LNCaP clone FGC (cell line): ENCODE measurements around the gene TMEM269.
"Not testable (repeated sequence)": the region's sequence is repeated elsewhere in the genome, so short reads cannot be mapped to it uniquely, and the experiment has no call there.

Experiments
- DNase-seq: peaks from one replicate; pipeline ENCODE4 v3.0.0-alpha.2; 2011; ENCODE audit warnings: low read depth
- H3K4me3 ChIP-seq: 2 replicates; pipeline ENCODE4 v1.5.1; 2011; ENCODE audit warnings: mild to moderate bottlenecking, low read depth, low read length, control low read depth
- TF ChIP-seq, protein P1 (sequence below): IDR thresholded peaks from 2 replicates; pipeline ENCODE4 v1.5.1; 2012; ENCODE audit warnings: mild to moderate bottlenecking; ENCODE audit not compliant: control insufficient read depth, insufficient read depth; ENCODE audit errors: extremely low read depth

Gene TMEM269

DNA sequence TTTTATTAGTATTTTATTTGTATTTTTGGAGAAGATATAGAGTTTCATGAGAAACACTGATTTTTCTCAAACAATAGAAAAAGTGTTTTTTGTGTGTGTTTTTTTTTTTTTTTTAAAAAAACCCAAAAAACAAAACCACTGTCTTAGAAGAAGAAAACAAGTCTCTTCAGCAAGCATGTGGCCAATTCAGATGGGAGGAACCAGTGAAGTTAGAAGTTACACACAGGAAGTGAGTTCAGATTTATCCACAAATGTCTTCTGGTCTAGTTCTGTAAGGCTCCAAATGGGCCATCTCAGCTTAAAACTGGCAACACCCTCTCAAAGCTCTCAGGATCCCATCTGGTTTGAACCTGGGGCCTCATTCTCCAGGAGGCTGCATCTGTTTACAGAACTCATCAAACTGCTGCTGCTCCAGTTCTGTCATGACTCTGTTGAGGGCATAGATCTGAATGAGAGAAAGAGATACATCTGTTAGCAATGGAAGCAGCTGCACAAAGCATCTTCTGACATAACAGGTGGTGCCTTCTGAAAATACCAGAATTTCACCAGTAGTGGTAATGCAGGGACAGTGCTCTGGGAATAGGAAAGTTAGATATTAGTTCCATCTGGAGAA, 22.4 kb downstream of the TMEM269 start:
- TF ChIP-seq, protein P1, sequence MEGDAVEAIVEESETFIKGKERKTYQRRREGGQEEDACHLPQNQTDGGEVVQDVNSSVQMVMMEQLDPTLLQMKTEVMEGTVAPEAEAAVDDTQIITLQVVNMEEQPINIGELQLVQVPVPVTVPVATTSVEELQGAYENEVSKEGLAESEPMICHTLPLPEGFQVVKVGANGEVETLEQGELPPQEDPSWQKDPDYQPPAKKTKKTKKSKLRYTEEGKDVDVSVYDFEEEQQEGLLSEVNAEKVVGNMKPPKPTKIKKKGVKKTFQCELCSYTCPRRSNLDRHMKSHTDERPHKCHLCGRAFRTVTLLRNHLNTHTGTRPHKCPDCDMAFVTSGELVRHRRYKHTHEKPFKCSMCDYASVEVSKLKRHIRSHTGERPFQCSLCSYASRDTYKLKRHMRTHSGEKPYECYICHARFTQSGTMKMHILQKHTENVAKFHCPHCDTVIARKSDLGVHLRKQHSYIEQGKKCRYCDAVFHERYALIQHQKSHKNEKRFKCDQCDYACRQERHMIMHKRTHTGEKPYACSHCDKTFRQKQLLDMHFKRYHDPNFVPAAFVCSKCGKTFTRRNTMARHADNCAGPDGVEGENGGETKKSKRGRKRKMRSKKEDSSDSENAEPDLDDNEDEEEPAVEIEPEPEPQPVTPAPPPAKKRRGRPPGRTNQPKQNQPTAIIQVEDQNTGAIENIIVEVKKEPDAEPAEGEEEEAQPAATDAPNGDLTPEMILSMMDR = no peak
- H3K4me3 ChIP-seq = no peak overlapping the region
- DNase-seq = no peak

DNA sequence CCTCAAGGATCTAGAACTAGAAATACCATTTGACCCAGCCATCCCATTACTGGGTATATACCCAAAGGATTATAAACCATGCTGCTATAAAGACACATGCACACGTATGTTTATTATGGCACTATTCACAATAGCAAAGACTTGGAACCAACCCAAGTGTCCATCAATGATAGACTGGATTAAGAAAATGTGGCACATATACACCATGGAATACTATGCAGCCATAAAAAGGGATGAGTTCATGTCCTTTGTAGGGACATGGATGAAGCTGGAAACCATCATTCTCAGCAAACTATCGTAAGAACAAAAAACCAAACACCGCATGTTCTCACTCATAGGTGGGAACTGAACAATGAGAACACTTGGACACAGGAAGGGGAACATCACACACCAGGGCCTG, 30.0 kb downstream of the TMEM269 start:
- not testable (repeated sequence) for DNase-seq

DNA sequence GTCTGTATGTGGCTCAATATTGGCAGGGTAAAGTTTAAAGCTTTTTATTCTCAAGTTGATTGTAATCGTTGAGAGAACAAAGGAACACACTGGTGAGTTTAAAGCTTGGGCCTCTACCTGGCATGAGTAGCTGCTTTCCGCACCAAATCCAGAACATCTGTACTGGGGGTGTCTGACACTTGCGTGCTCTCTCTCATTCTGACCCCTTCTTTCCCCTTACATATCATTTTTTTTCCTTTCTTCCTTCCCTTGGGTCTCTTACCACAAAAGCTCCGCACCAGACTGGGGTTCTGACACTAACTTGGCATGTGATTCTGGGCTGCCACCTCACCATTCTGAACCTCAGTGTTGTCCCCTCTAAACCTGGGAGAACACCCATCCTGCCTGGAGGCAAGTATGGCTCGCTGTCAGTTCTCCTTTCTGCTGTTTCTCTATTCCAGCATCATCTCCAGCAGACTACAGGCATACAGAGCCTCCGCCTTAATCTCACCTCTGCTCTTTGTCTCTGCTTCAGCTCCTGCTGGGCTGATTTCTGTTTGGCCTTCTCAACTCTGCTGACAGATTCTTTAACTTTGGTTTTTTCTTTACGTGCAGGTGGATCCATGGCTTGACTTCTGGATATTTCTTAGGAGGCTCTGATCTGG, 31.3 kb downstream of the TMEM269 start:
- TF ChIP-seq, protein P1 = no peak
- H3K4me3 ChIP-seq = peak overlapping the region; percentile 76
- no peak for DNase-seq

More for the DNA sequence above, 30.0 kb downstream of the TMEM269 start:
- not testable (repeated sequence) for H3K4me3 ChIP-seq

DNA sequence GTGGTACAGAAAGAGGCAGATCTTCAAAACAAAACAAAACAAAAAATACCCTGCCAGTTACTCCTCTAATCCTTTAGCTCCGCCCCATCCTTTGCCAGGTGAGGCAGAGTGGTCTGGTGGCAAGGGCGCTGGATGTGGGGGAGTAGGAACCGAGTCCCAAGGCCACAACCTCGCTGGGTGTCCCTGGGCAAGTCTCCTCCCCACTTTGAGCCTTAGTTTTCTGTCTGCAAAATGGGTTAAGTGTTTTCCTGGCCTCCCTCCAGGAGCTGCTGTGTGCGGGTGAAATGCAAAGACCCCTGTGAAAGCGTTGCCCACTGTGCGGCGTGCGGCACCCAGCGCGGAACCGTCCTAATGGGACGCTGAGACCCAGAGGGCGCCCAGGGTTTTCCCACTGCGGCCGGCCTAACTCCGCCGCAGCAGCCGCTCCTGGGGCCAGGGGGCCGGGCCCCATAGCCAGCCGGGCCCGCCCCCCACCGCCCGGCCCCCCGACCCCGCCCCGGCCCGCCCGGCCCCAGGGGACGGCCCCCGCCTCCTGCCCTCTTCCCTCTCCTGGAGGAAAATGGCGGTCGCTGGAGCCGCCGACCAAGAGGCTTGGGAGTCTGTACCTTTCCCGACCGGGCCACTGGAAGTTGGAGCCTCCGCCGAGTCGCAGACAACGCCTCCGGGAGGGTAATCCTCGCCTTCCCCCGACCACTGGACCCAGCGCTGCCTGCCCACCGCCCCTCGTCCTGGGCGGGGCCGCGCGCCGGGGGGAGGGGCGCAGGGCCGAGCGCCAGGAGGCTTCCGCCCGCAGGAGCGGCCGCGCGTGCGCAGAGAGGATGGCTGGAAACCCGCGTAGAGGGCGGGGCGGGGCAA, 32.0 kb downstream of the TMEM269 start, which contains the start of the genes ERMAP and SVBP:
TSS of gene ERMAP (plus strand) at position 538 of the 855 bp plus-strand sequence. CDS start 13,327 bp downstream, outside the sequence.
TSS of gene SVBP (minus strand) at position 813 of the 855 bp plus-strand sequence. CDS start 853 bp downstream, outside the sequence.
- peak within 1 kb of the TSS; percentile 76 for H3K4me3 ChIP-seq
- TF ChIP-seq, protein P1 = no peak
- no peak for DNase-seq

DNA sequence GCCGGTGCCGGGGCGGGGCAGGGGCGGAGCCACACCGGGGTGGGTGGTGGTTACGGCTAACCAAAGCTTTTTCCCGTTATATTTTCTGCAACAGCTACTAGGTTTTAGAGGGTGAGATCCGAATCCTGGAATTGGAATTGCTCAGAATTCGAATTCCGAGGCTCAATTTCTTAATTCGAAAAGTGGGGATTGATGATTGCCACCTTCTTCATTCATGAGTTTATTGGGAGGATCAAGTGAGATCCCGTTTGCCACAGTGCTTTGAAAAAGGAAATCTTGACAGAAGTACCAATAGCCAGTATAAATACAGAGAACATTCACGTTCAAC, 32.6 kb downstream of the TMEM269 start:
- peak overlapping the region; percentile 76 for H3K4me3 ChIP-seq
- no peak for DNase-seq
- TF ChIP-seq, protein P1 = no peak

DNA sequence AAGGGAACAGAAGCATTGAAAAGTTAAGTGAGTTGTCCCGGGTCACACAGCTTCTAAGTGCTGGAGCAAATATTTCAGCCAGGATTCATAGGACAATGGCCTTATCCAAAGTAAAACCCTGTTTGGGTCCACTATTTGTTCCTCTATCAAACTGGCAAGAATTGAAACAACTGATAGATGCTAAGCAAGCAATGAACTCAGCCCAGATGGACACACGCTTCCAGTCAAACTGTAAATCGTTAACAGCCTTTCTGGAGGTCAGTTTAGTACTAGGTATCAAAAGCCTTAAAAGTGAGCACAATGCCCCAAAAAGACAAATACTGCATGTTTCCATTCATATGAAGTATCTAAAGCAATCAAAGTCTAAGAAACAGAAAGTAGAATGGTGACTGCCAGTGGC, 33.2 kb downstream of the TMEM269 start:
- DNase-seq = no peak
- H3K4me3 ChIP-seq = no peak overlapping the region
- TF ChIP-seq, protein P1 = no peak

DNA sequence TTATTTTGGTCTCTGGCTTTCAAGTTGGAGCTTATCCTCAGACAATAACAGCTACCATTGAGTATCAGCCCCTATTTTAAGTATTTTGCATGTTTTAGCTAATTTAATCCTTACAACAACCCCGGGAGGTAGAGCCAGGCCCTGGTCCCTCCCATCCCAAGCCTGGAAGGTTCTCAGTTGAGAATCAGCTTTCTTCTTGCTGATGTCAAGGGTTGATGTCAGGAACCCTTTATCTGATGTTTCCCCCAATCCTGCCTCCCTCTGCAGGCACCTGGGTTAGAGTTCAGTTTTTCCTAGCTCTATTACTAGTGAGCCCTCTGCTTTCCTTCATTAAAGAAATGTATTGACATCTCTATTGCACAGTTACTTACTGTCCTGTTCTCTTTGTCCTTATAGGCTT, 36.0 kb downstream of the TMEM269 start:
- H3K4me3 ChIP-seq = no peak overlapping the region
- TF ChIP-seq, protein P1 = no peak
- no peak for DNase-seq
